Measurements from ENCODE around the gene SCNN1B.

GRCh38 chr16:23321206-23321875 is 19.2 kb downstream of the SCNN1B start:
- TF ChIP-seq CTCF (IDR thresholded peaks at IDR 0.05; ENCODE audit: insufficient read depth, low read length, poor library complexity, severe bottlenecking) (no peak), EZH2phosphoT487 (conservative IDR thresholded peaks at IDR 0.05; ENCODE audit: low read length) (no peak)
